Keratinocyte (primary cell): ENCODE data around the gene TFDP3. TPM values are rescaled to one million over a fixed set of nuclear protein-coding genes. Genes with fewer than 3 reads are reported as not detected.

ENCODE experiments used
- DNase-seq: peaks from one replicate; pipeline ENCODE4 v3.0.0-alpha.2; 2011; ENCODE audit warnings: low read depth, missing footprints, low spot score
- FAIRE-seq: peaks from 2 replicates; lab custom pipeline; 2011; peaks lifted over from hg19 to GRCh38; lab: Jason Lieb, UNC
- H2AFZ ChIP-seq: 2 replicates; pipeline ENCODE4 v1.6.0; 2012; ENCODE audit warnings: low read length, control low read depth, inconsistent platforms; ENCODE audit not compliant: control insufficient read depth
- H3K27ac ChIP-seq: 2 replicates; pipeline ENCODE4 v1.5.1; 2011; ENCODE audit warnings: low read length; ENCODE audit not compliant: control insufficient read depth, insufficient read depth
- H3K27me3 ChIP-seq: 3 replicates; pipeline ENCODE4 v1.6.0; 2011; ENCODE audit warnings: low read length; ENCODE audit not compliant: control insufficient read depth, insufficient read depth; ENCODE audit errors: extremely low read depth
- H3K36me3 ChIP-seq, 2 experiments: 2 replicates in 1 of 2; 3 replicates in 1 of 2; pipeline ENCODE4 v1.5.1; 2011; ENCODE audit warnings: low read length in 2 of 2, mild to moderate bottlenecking in 1 of 2; ENCODE audit not compliant: control insufficient read depth in 2 of 2, insufficient read depth in 2 of 2; ENCODE audit errors: extremely low read depth in 1 of 2
- H3K4me1 ChIP-seq: 3 replicates; pipeline ENCODE4 v1.5.1; 2011; ENCODE audit warnings: low read length; ENCODE audit not compliant: control insufficient read depth, insufficient read depth; ENCODE audit errors: extremely low read depth
- H3K4me2 ChIP-seq: 3 replicates; pipeline ENCODE4 v1.6.0; 2011; ENCODE audit warnings: low read depth, low read length; ENCODE audit not compliant: control insufficient read depth, insufficient read depth; ENCODE audit errors: extremely low read depth
- H3K4me3 ChIP-seq, 3 experiments: fragments of 200-600 bp in 1 of 3; sonication (generic) in 1 of 3; 2 replicates in 2 of 3; 3 replicates in 1 of 3; pipeline ENCODE4 v1.5.1; 2011 to 2016; ENCODE audit warnings: low read length in 3 of 3, mild to moderate bottlenecking in 3 of 3, control low read depth in 2 of 3, inconsistent platforms in 1 of 3, low read depth in 1 of 3, mixed read lengths in 1 of 3, mixed run types in 1 of 3, moderate library complexity in 1 of 3; ENCODE audit not compliant: control insufficient read depth in 2 of 3, insufficient read depth in 2 of 3; ENCODE audit errors: extremely low read depth in 1 of 3
- H3K79me2 ChIP-seq: 2 replicates; pipeline ENCODE4 v1.6.0; 2012; ENCODE audit warnings: low read length; ENCODE audit not compliant: control insufficient read depth, insufficient read depth
- H3K9ac ChIP-seq: 3 replicates; pipeline ENCODE4 v1.6.0; 2011; ENCODE audit warnings: low read length; ENCODE audit not compliant: control insufficient read depth, insufficient read depth; ENCODE audit errors: extremely low read depth
- H3K9me1 ChIP-seq: 3 replicates; pipeline ENCODE4 v1.6.0; 2011; ENCODE audit warnings: low read length; ENCODE audit not compliant: control insufficient read depth, insufficient read depth; ENCODE audit errors: extremely low read depth
- H3K9me3 ChIP-seq: 2 replicates; pipeline ENCODE4 v1.5.1; 2012; ENCODE audit warnings: low read depth, low read length; ENCODE audit not compliant: control insufficient read depth
- H4K20me1 ChIP-seq: 3 replicates; pipeline ENCODE4 v1.6.0; 2011; ENCODE audit warnings: low read length; ENCODE audit not compliant: control insufficient read depth, insufficient read depth; ENCODE audit errors: extremely low read depth
- CTCF ChIP-seq, 3 experiments: IDR thresholded peaks in 1 of 3; conservative IDR thresholded peaks in 1 of 3; optimal IDR thresholded peaks in 1 of 3; 2 replicates in 2 of 3; 3 replicates in 1 of 3; pipeline versions ENCODE3 to v1.5.1; 2011; ENCODE audit warnings: low read length in 3 of 3, mild to moderate bottlenecking in 3 of 3, moderate library complexity in 2 of 3, control low read depth in 1 of 3, inconsistent platforms in 1 of 3; ENCODE audit not compliant: insufficient read depth in 2 of 3; ENCODE audit errors: extremely low read depth in 1 of 3
- EZH2 ChIP-seq: IDR thresholded peaks from one replicate; pipeline ENCODE4 v1.6.1; 2012; ENCODE audit warnings: inconsistent platforms, mild to moderate bottlenecking, low read length, moderate library complexity
- dilution Hi-C: fragments of 300-500 bp; cut with MboI; formaldehyde crosslinking; loops from one replicate; pipeline ENCODE4 v1.7.0; 2020; ENCODE audit warnings: low sequenced_read_pairs; ENCODE audit not compliant: extremely low pct_ligation_motif_present
- polyA plus RNA-seq, 5 experiments: library from polyadenylated mRNA; depleted of rRNA in 3 of 5; stranded (reverse) in 3 of 5; stranded (forward) in 1 of 5; unstranded in 1 of 5; fragments of >200 nt; gene quantifications; 1 replicate in 1 of 5; 2 replicates in 3 of 5; 3 replicates in 1 of 5; pipeline versions ENCODE4 v1.2.1 to v1.2.3, GENCODE V29; 2011 to 2012; ENCODE audit warnings: missing spikeins in 2 of 5, low read depth in 1 of 5, low replicate concordance in 1 of 5

Gene TFDP3
- polyA plus RNA-seq, 1 donor (not counting 4 experiments of a cell fraction or from before 2014, with no cell fraction given): not detected

GRCh38 chrX:133191739-133192039, 26.5 kb downstream of the TFDP3 start:
- Histone ChIP-seq H3K79me2 (no peaks in the 10 kb centered on the region), H3K9ac (no peak overlapping the region), H3K27me3 (no peaks in the 10 kb centered on the region), H3K36me3 (no peaks in the 10 kb centered on the region), H3K9me1 (no peaks in the 10 kb centered on the region), H3K4me3 (no peak overlapping the region), H3K4me1 (no peaks in the 10 kb centered on the region), H3K4me2 (no peak overlapping the region), H2AFZ (no peak overlapping the region), H3K27ac (no peak overlapping the region), H4K20me1 (no peaks in the 10 kb centered on the region), H3K9me3 (no peaks in the 10 kb centered on the region)
- TF ChIP-seq CTCF (optimal IDR thresholded peaks at IDR 0.05 in 1 of 3, IDR thresholded peaks at IDR 0.05 in 1 of 3, conservative IDR thresholded peaks at IDR 0.05 in 1 of 3; ENCODE audit: extremely low read depth in 1 of 3, insufficient read depth in 2 of 3, low read length in 3 of 3) (no peak), EZH2 (no peak)
- dilution Hi-C loops: no loop called here
- FAIRE-seq (no peak), DNase-seq (no peak)

- Histone ChIP-seq H3K36me3 (no peaks in the 10 kb centered on the region), H3K79me2 (no peaks in the 10 kb centered on the region), H4K20me1 (no peaks in the 10 kb centered on the region), H2AFZ (no peak overlapping the region), H3K9me1 (no peaks in the 10 kb centered on the region), H3K4me1 (peaks cover 1% of the 10 kb centered on the region), H3K27ac (no peak overlapping the region), H3K4me2 (no peak overlapping the region), H3K4me3 (no peak overlapping the region), H3K9ac (no peak overlapping the region), H3K9me3 (no peaks in the 10 kb centered on the region), H3K27me3 (no peaks in the 10 kb centered on the region)
- DNase-seq (no peak), FAIRE-seq (no peak)
- no peak for TF ChIP-seq CTCF (optimal IDR thresholded peaks at IDR 0.05 in 1 of 3, IDR thresholded peaks at IDR 0.05 in 1 of 3, conservative IDR thresholded peaks at IDR 0.05 in 1 of 3; ENCODE audit: extremely low read depth in 1 of 3, insufficient read depth in 2 of 3, low read length in 3 of 3)
- no peak for TF ChIP-seq EZH2
- dilution Hi-C loops: no loop called here
Observed at GRCh38 chrX:133190877-133191738, 27.0 kb downstream of the TFDP3 start.
